Activated T-helper 1 cell treated with Interleukin-2 at 50 U/mL for 16 hours (primary cell): Measurements from ENCODE around the gene TTLL4.

ENCODE experiments used
- DNase-seq: peaks from one replicate; pipeline ENCODE4 v3.0.0-alpha.2; 2020; ENCODE audit warnings: low read depth

Gene TTLL4

GRCh38 chr2:218786133-218786532 lies 75.5 kb downstream of the TTLL4 start:
- no peak for DNase-seq

GRCh38 chr2:218788529-218789255 lies 78.1 kb downstream of the TTLL4 start:
- no peak for DNase-seq

- DNase-seq = no peak
Measured at GRCh38 chr2:218792433-218792832, 81.8 kb downstream of the TTLL4 start.

GRCh38 chr2:218796691-218797090 lies 86.1 kb downstream of the TTLL4 start:
- no peak for DNase-seq

- no peak for DNase-seq
Measured at GRCh38 chr2:218798767-218799504, 88.3 kb downstream of the TTLL4 start.

GRCh38 chr2:218799990-218800389 lies 89.4 kb downstream of the TTLL4 start:
- no peak for DNase-seq

- no peak for DNase-seq
Measured at GRCh38 chr2:218802386-218802994, 91.9 kb downstream of the TTLL4 start.

- no peak for DNase-seq
Measured at GRCh38 chr2:218804817-218805216, 94.2 kb downstream of the TTLL4 start.
